IMR-90 (cell line): ENCODE results near the gene PLXNB3. TPM values are rescaled to one million over a fixed set of nuclear protein-coding genes. Genes with fewer than 3 reads are reported as not detected.
A peak's percentile ranks its signal among the peaks of the same experiment; 100 is the strongest.

ENCODE experiments used
- ATAC-seq: fragments of 200-7000 bp; cut with Tn5 transposase; 2 replicates; pipeline ENCODE4 v1.9.1; 2020; ENCODE audit warnings: low read depth, mild to moderate bottlenecking, moderate library complexity
- BruUV-seq: library from RNA; stranded (reverse); fragments of 400-500 nt; replicated peaks from 2 replicates; lab custom pipeline; 2021; lab: Mats Ljungman, UMichigan
- CTCF ChIA-PET: fragments of 300-600 bp; formaldehyde crosslinking; extraction: SDS; loops from one replicate; lab custom pipeline; 2021; ENCODE audit warnings: antibody characterized with exemption; lab: Yijun Ruan, JAX
- POLR2A ChIA-PET: fragments of 300-600 bp; sonication (Branson Sonifier 250); formaldehyde crosslinking; loops from one replicate; lab custom pipeline; 2022; ENCODE audit warnings: antibody characterized with exemption; ENCODE audit not compliant: unreplicated experiment; lab: Charles Lee
- DNase-seq: peaks from one replicate; pipeline ENCODE4 v3.0.0; 2013
- H2AFZ ChIP-seq: replicated peaks from 2 replicates; pipeline ENCODE3; 2013; ENCODE audit warnings: low read length, mild to moderate bottlenecking; ENCODE audit not compliant: poor library complexity
- H2AK5ac ChIP-seq: 2 replicates; pipeline ENCODE4 v1.6.1; 2013; ENCODE audit warnings: low read depth, low read length, inconsistent platforms
- H2AK9ac ChIP-seq: replicated peaks from 2 replicates; pipeline ENCODE3; 2013; ENCODE audit warnings: mild to moderate bottlenecking, low read depth, low read length, moderate library complexity; ENCODE audit not compliant: poor library complexity
- H2BK120ac ChIP-seq: 2 replicates; pipeline ENCODE4 v1.6.1; 2013; ENCODE audit warnings: low read depth, low read length, inconsistent platforms
- H2BK15ac ChIP-seq: 3 replicates; pipeline ENCODE4 v1.6.1; 2013; ENCODE audit warnings: low read depth, low read length, inconsistent platforms
- H2BK20ac ChIP-seq: 2 replicates; pipeline ENCODE4 v1.6.1; 2013; ENCODE audit warnings: low read depth, mild to moderate bottlenecking, inconsistent platforms, low read length, moderate library complexity
- H2BK5ac ChIP-seq: 2 replicates; pipeline ENCODE4 v1.6.1; 2013; ENCODE audit warnings: mild to moderate bottlenecking, low read depth, low read length, inconsistent platforms; ENCODE audit not compliant: poor library complexity, severe bottlenecking
- H3K14ac ChIP-seq: replicated peaks from 2 replicates; pipeline ENCODE4 v1.6.1; 2013; ENCODE audit warnings: low read depth, low read length, inconsistent platforms
- H3K18ac ChIP-seq: 2 replicates; pipeline ENCODE4 v1.6.1; 2013; ENCODE audit warnings: low read depth, low read length, control low read depth
- H3K23ac ChIP-seq: 2 replicates; pipeline ENCODE4 v1.6.1; 2013; ENCODE audit warnings: low read depth, low read length, inconsistent platforms
- H3K27ac ChIP-seq: 2 replicates; pipeline ENCODE4 v1.5.1; 2013; ENCODE audit warnings: mild to moderate bottlenecking, control low read depth, low read length; ENCODE audit not compliant: insufficient read depth
- H3K27me3 ChIP-seq: 2 replicates; pipeline ENCODE4 v1.6.1; 2013; ENCODE audit warnings: low read length; ENCODE audit not compliant: control insufficient read depth, insufficient read depth
- H3K36me3 ChIP-seq: 2 replicates; pipeline ENCODE4 v1.6.1; 2013; ENCODE audit warnings: low read length, mixed read lengths; ENCODE audit not compliant: control insufficient read depth, insufficient read depth
- H3K4ac ChIP-seq: 2 replicates; pipeline ENCODE4 v1.6.1; 2013; ENCODE audit warnings: low read depth, low read length, inconsistent platforms
- H3K4me1 ChIP-seq: 2 replicates; pipeline ENCODE4 v1.6.1; 2013; ENCODE audit warnings: low read length, mixed read lengths; ENCODE audit not compliant: control insufficient read depth, insufficient read depth
- H3K4me2 ChIP-seq: 2 replicates; pipeline ENCODE4 v1.6.1; 2013; ENCODE audit warnings: low read depth, mild to moderate bottlenecking, control low read depth, low read length, moderate library complexity
- H3K4me3 ChIP-seq: 2 replicates; pipeline ENCODE4 v1.5.1; 2013; ENCODE audit warnings: low read depth, mild to moderate bottlenecking, control low read depth, low read length, moderate library complexity; ENCODE audit not compliant: insufficient read depth
- H3K56ac ChIP-seq: 2 replicates; pipeline ENCODE4 v1.6.1; 2013; ENCODE audit warnings: low read length, inconsistent platforms; ENCODE audit not compliant: insufficient read depth; ENCODE audit errors: extremely low read depth
- H3K79me1 ChIP-seq, 2 experiments: 2 replicates each; pipeline ENCODE4 v1.6.1; 2013; ENCODE audit warnings: low read length in 2 of 2, inconsistent platforms in 1 of 2, low read depth in 1 of 2
- H3K9ac ChIP-seq: 2 replicates; pipeline ENCODE4 v1.6.1; 2013; ENCODE audit warnings: low read depth, low read length, control low read depth
- H3K9me1 ChIP-seq: 2 replicates; pipeline ENCODE4 v1.6.1; 2013; ENCODE audit warnings: low read length, inconsistent platforms; ENCODE audit not compliant: insufficient read depth
- H3K9me3 ChIP-seq: 2 replicates; pipeline ENCODE4 v1.6.1; 2013; ENCODE audit warnings: low read length; ENCODE audit not compliant: control insufficient read depth, insufficient read depth
- H4K20me1 ChIP-seq: 2 replicates; pipeline ENCODE4 v1.6.1; 2013; ENCODE audit warnings: low read length, inconsistent platforms; ENCODE audit not compliant: insufficient read depth
- H4K5ac ChIP-seq: 2 replicates; pipeline ENCODE4 v1.6.1; 2013; ENCODE audit warnings: mild to moderate bottlenecking, low read depth, low read length, control low read depth
- H4K8ac ChIP-seq, 2 experiments: 2 replicates each; pipeline ENCODE4 v1.6.1; 2013; ENCODE audit warnings: low read depth in 2 of 2, low read length in 2 of 2, control low read depth in 1 of 2, inconsistent platforms in 1 of 2
- H4K91ac ChIP-seq: 2 replicates; pipeline ENCODE4 v1.6.1; 2013; ENCODE audit warnings: low read depth, low read length, inconsistent platforms; ENCODE audit not compliant: insufficient read depth
- FOS ChIP-seq: fragments of 150-350 bp; IDR thresholded peaks from 2 replicates; pipeline ENCODE4 v1.6.1; 2016; ENCODE audit warnings: low read depth, low read length
- MAFK ChIP-seq: IDR thresholded peaks from 2 replicates; pipeline ENCODE4 v1.6.1; 2012; ENCODE audit warnings: low read depth, low read length, improper control_type of control experiment
- RCOR1 ChIP-seq: IDR thresholded peaks from 2 replicates; pipeline ENCODE4 v1.6.1; 2012; ENCODE audit warnings: mild to moderate bottlenecking, low read length, improper control_type of control experiment; ENCODE audit not compliant: insufficient replicate concordance
- RFX5 ChIP-seq: IDR thresholded peaks from 2 replicates; pipeline ENCODE4 v1.8.0; 2012; ENCODE audit warnings: low read depth, mild to moderate bottlenecking, low read length, moderate library complexity
- SMC3 ChIP-seq: fragments of 150-350 bp; IDR thresholded peaks from 2 replicates; pipeline ENCODE4 v1.6.1; 2016; ENCODE audit warnings: low read depth, mild to moderate bottlenecking, antibody characterized with exemption, low read length, moderate library complexity
- WGBS, 2 experiments: methylation state at CpG; one replicate each; pipeline versions ENCODE4 v1.1.5 to v1.1.7; 2013; ENCODE audit warnings: missing lambda C conversion rate in 2 of 2; ENCODE audit not compliant: insufficient read length in 1 of 2; ENCODE audit errors: extremely low coverage in 2 of 2; 5-methylcytosine and 5-hydroxymethylcytosine counted together
- dilution Hi-C: fragments of 300-500 bp; cut with HindIII; formaldehyde crosslinking; loops from one replicate; pipeline ENCODE4 v1.14.3; 2018; ENCODE audit warnings: low sequenced_read_pairs; ENCODE audit not compliant: unreplicated experiment
- in situ Hi-C: fragments of 300-500 bp; cut with MboI; formaldehyde crosslinking; loops from 3 replicates; pipeline ENCODE4 v1.14.3; 2019; ENCODE audit warnings: low sequenced_read_pairs, inconsistent platforms, mixed read lengths
- intact Hi-C: fragments of 100-400 bp; cut with micrococcal nuclease; formaldehyde crosslinking; loops from 2 replicates; pipeline ENCODE4 v1.10.0; 2022
- polyA plus RNA-seq, 3 experiments: library from polyadenylated mRNA; depleted of rRNA; stranded (reverse); fragments of >200 nt; gene quantifications; 2 replicates each; pipeline ENCODE4 v1.2.3, GENCODE V29; 2012; ENCODE audit warnings: low replicate concordance in 1 of 3
- total RNA-seq: library from RNA; depleted of rRNA; stranded (reverse); fragments of >200 nt; gene quantifications from 2 replicates; pipeline ENCODE4 v1.2.3, GENCODE V29; 2012
- TF ChIP-seq, protein P1 (sequence below): conservative IDR thresholded peaks from 2 replicates; pipeline ENCODE4 v1.5.1; 2012; ENCODE audit warnings: mild to moderate bottlenecking, low read depth, low read length, improper control_type of control experiment
- TF ChIP-seq, protein P2 (sequence below): fragments of 150-350 bp; IDR thresholded peaks from 2 replicates; pipeline ENCODE4 v1.6.1; 2017; ENCODE audit warnings: mild to moderate bottlenecking, antibody characterized with exemption, low read length, low read depth
- TF ChIP-seq, protein P3 (sequence below): fragments of 150-350 bp; IDR thresholded peaks from 2 replicates; pipeline ENCODE4 v1.6.1; 2016; ENCODE audit warnings: low read depth, mild to moderate bottlenecking, low read length, moderate library complexity, borderline replicate concordance

Gene PLXNB3
- total and polyA plus RNA-seq, 2 of the 4 experiments (the other 2 are of a cell fraction), result 0.36 to 22.3 TPM

GRCh38 chrX:153793291-153793690 is 29.2 kb downstream of the PLXNB3 start:
- peak overlapping the region; percentile 43 for H2AK9ac ChIP-seq
- H3K56ac ChIP-seq, result no peak overlapping the region
- TF ChIP-seq RFX5, result no peak
- TF ChIP-seq MAFK, result no peak
- no peak for TF ChIP-seq FOS
- TF ChIP-seq, protein P1, sequence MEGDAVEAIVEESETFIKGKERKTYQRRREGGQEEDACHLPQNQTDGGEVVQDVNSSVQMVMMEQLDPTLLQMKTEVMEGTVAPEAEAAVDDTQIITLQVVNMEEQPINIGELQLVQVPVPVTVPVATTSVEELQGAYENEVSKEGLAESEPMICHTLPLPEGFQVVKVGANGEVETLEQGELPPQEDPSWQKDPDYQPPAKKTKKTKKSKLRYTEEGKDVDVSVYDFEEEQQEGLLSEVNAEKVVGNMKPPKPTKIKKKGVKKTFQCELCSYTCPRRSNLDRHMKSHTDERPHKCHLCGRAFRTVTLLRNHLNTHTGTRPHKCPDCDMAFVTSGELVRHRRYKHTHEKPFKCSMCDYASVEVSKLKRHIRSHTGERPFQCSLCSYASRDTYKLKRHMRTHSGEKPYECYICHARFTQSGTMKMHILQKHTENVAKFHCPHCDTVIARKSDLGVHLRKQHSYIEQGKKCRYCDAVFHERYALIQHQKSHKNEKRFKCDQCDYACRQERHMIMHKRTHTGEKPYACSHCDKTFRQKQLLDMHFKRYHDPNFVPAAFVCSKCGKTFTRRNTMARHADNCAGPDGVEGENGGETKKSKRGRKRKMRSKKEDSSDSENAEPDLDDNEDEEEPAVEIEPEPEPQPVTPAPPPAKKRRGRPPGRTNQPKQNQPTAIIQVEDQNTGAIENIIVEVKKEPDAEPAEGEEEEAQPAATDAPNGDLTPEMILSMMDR, result no peak
- TF ChIP-seq SMC3, result no peak
- TF ChIP-seq, protein P2, sequence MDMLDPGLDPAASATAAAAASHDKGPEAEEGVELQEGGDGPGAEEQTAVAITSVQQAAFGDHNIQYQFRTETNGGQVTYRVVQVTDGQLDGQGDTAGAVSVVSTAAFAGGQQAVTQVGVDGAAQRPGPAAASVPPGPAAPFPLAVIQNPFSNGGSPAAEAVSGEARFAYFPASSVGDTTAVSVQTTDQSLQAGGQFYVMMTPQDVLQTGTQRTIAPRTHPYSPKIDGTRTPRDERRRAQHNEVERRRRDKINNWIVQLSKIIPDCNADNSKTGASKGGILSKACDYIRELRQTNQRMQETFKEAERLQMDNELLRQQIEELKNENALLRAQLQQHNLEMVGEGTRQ, result no peak
- TF ChIP-seq, protein P3, sequence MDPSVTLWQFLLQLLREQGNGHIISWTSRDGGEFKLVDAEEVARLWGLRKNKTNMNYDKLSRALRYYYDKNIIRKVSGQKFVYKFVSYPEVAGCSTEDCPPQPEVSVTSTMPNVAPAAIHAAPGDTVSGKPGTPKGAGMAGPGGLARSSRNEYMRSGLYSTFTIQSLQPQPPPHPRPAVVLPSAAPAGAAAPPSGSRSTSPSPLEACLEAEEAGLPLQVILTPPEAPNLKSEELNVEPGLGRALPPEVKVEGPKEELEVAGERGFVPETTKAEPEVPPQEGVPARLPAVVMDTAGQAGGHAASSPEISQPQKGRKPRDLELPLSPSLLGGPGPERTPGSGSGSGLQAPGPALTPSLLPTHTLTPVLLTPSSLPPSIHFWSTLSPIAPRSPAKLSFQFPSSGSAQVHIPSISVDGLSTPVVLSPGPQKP, result no peak
- TF ChIP-seq RCOR1, result no peak
- no peak overlapping the region for H2BK20ac ChIP-seq
- H3K27me3 ChIP-seq, result no peaks in the 10 kb centered on the region
- POLR2A ChIA-PET, result interaction anchor here (1.1 kb wide), 1 partner anchor 135 kb away, joined by 3 read pairs; no protein-coding TSS in a partner anchor
- no peak overlapping the region for H2AFZ ChIP-seq
- H3K23ac ChIP-seq, result peak overlapping the region; percentile 68; the same call in 1 of the 2 replicates
- in situ Hi-C loops (no loop called here), dilution Hi-C loops (no loop called here), intact Hi-C loops (loop anchor here (5.0 kb wide), 1 partner anchor 134 kb away; the partner anchor contains the start of gene ARHGAP4)
- no peak overlapping the region for H3K18ac ChIP-seq
- peak overlapping the region; percentile 46 for H2BK5ac ChIP-seq
- H3K4me1 ChIP-seq, result peaks cover 4% of the 10 kb centered on the region; the same call in 1 of the 2 replicates
- peak overlapping the region; percentile 94 for H3K4me3 ChIP-seq
- peak overlapping the region; percentile 82 for H2AK5ac ChIP-seq
- H3K27ac ChIP-seq, result peak overlapping the region; percentile 89
- H3K9me3 ChIP-seq, result no peaks in the 10 kb centered on the region; the same call in 1 of the 2 replicates
- no TSS peak for BruUV-seq
- ATAC-seq (no peak), DNase-seq (no peak)
- H3K9me1 ChIP-seq, result peaks cover 6% of the 10 kb centered on the region; the same call in 1 of the 2 replicates
- peaks cover 4 to 41% of the 10 kb centered on the region in 2 experiments for H3K79me1 ChIP-seq
- H3K4me2 ChIP-seq, result peak overlapping the region; percentile 75
- peak overlapping the region; percentile 84 for H3K14ac ChIP-seq
- H4K91ac ChIP-seq, result peak overlapping the region; percentile 77
- no peak overlapping the region; the same call in 2 of the 3 replicates for H2BK15ac ChIP-seq
- peak overlapping the region; percentile 3 for H4K5ac ChIP-seq
- H4K8ac ChIP-seq, result peak overlapping the region; percentile 78 to 83; a peak in 3 of 4 replicates
- WGBS, 2 experiments, result no CpG with 5 or more reads among the region's 7 CpGs
- H4K20me1 ChIP-seq, result 0 out of 2 replicates have a peak, but pooled peaks cover 6% of the 10 kb centered on the region
- H2BK120ac ChIP-seq, result no peak overlapping the region
- H3K9ac ChIP-seq, result peak overlapping the region; percentile 95
- CTCF ChIA-PET, result no interaction called here
- peak overlapping the region; percentile 58 for H3K4ac ChIP-seq
- peaks cover 18% of the 10 kb centered on the region for H3K36me3 ChIP-seq
